Measurements from ENCODE around the gene HLCS. TPM values are rescaled to one million over a fixed set of nuclear protein-coding genes. Genes with fewer than 3 reads are reported as not detected.

HLCS gene
- total RNA-seq, 1 donor from 2014 or later = 17.1 TPM

DNA sequence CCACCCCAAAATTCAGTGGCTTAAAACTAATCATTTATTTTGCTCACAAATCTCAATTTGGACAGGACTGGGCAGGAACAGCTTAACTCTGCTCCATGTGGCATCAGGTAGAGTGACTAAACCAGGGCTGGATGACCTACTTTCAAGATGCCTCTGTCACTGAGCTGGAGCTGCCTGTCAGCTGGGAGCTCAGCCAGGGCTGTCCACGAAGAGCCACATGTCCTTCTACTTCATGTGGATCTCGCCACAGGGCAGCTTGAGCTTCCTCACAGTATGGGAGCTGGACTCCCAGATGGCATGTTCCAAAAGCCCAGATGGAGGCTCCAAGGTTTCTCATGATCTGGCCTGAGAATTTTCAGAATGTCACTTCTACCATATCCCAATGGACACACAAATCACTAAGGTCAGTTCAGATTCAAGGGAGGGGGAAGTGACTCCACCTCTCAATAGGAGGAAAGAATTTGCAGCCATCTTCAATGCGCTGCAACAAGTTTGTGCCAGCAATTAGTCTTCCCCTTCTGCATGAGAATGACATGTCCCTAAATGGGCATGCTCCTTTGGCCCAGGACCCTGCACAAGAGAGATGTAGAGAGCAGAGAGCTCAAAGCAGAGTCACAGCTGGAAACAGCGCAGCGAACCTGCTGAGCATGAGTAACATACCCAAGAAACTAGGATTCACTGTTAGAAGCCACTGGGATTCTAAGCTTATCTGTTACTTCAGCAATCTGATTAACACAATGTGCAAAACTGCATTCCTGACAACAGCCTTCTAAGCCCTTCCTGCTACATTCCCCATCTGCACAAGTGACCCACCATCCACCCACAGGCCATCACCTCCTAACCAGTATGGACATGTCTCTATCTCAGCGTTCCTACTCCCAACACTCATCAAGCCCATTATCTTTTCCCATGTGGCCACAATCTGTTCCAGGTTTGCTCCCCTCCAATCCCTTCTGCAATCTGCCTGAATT, 17.0 kb downstream of the HLCS start:
- Histone ChIP-seq H3K9me3 (peaks cover 5% of the 10 kb centered on the region), H3K4me1 (no peaks in the 10 kb centered on the region), H3K27ac (no peak overlapping the region), H3K36me3 (no peaks in the 10 kb centered on the region), H3K27me3 (ENCODE audit: low read depth) (no peaks in the 10 kb centered on the region), H3K4me3 (no peak overlapping the region)
- ATAC-seq (no peak), DNase-seq (no peak)
- intact Hi-C loops (cut with DNase I) = no loop called here
- TF ChIP-seq, protein P1, sequence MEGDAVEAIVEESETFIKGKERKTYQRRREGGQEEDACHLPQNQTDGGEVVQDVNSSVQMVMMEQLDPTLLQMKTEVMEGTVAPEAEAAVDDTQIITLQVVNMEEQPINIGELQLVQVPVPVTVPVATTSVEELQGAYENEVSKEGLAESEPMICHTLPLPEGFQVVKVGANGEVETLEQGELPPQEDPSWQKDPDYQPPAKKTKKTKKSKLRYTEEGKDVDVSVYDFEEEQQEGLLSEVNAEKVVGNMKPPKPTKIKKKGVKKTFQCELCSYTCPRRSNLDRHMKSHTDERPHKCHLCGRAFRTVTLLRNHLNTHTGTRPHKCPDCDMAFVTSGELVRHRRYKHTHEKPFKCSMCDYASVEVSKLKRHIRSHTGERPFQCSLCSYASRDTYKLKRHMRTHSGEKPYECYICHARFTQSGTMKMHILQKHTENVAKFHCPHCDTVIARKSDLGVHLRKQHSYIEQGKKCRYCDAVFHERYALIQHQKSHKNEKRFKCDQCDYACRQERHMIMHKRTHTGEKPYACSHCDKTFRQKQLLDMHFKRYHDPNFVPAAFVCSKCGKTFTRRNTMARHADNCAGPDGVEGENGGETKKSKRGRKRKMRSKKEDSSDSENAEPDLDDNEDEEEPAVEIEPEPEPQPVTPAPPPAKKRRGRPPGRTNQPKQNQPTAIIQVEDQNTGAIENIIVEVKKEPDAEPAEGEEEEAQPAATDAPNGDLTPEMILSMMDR (IDR thresholded peaks at IDR 0.05) = no peak

DNA sequence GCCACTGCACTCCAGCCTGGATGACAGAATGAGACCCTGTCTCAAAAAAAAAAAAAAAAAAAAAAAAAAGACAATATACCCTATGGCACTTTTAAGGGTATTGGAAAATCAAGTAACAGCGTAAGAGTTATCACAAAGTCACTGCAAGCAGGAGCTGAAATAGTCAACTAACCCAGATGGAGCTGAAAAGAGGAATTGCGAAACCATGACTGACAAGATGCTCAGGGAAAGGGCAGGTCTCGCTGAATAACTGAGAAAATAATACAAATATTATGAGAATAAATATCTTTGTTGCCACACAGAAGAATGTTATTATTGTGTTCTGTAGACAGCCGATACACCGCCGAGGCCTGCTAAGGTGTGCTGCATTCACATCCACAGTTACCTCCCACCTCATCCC, 17.8 kb downstream of the HLCS start:
- no peak overlapping the region for H3K4me3 ChIP-seq
- H3K9me3 ChIP-seq = peaks cover 5% of the 10 kb centered on the region
- H3K27ac ChIP-seq = no peak overlapping the region
- TF ChIP-seq, protein P1 (IDR thresholded peaks at IDR 0.05) = no peak
- no peaks in the 10 kb centered on the region for H3K36me3 ChIP-seq
- H3K4me1 ChIP-seq = no peaks in the 10 kb centered on the region
- ATAC-seq = no peak
- H3K27me3 ChIP-seq (ENCODE audit: low read depth) = no peaks in the 10 kb centered on the region
- intact Hi-C loops (cut with DNase I) = no loop called here
- no peak for DNase-seq

DNA sequence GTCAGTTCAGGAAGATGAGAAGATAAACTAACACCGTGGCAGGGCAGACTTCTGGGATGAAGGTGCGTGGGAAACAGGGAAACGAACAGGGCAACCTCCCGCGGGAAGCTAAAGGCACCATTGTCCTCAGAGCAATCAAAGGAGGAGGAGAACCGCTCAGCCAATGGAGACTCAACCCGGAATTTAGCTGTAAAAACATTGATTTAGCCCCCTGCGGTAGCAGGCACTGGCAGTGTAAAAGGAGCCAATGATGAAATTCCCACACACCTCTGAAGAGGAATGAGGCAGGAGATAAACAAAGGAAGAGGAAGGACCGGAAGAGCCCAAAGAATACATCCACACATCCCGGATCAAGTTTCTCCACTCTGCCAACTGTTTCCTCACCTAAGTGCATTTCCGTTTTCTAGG, 19.5 kb downstream of the HLCS start:
- intact Hi-C loops (cut with DNase I) = no loop called here
- no peaks in the 10 kb centered on the region for H3K36me3 ChIP-seq
- ATAC-seq (no peak), DNase-seq (no peak)
- no peaks in the 10 kb centered on the region for H3K4me1 ChIP-seq
- H3K9me3 ChIP-seq = peaks cover 5% of the 10 kb centered on the region
- TF ChIP-seq, protein P1 (IDR thresholded peaks at IDR 0.05) = no peak
- no peaks in the 10 kb centered on the region for H3K27me3 ChIP-seq (ENCODE audit: low read depth)
- H3K27ac ChIP-seq = no peak overlapping the region
- H3K4me3 ChIP-seq = no peak overlapping the region

DNA sequence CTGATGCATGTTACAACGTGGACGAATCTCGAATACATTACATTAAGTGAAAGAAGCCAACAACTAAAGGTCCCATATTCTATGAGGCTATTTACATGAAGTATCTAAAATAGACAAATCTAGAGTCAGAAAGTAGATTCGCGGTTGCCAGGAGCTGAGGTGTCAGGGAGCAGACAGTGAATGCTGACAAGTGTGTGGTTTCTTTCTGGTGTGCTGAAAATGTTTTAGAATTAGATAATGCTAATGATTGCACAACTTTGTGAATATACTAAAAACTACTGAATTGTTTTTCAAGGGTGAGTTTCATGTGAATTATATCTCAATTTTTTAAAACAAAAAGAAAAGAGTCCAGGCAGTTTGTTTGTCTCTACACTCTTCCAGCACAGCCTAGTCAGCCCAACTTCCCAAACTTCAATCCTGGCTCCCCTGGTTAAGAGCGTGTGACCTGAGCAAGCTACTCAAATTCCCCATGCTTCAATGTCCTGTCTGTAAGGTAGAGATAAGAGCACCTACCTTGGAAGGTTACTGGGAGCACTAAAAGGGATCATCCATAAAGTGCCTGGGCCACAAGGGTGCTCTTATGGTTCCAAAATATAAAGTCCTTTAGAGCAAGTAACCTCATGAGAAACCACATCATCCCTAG, 20.9 kb downstream of the HLCS start:
- H3K27me3 ChIP-seq (ENCODE audit: low read depth) = no peaks in the 10 kb centered on the region
- DNase-seq (no peak), ATAC-seq (no peak)
- H3K27ac ChIP-seq = no peak overlapping the region
- no peaks in the 10 kb centered on the region for H3K36me3 ChIP-seq
- H3K9me3 ChIP-seq = peaks cover 5% of the 10 kb centered on the region
- TF ChIP-seq, protein P1 (IDR thresholded peaks at IDR 0.05) = no peak
- no peaks in the 10 kb centered on the region for H3K4me1 ChIP-seq
- H3K4me3 ChIP-seq = no peak overlapping the region
- intact Hi-C loops (cut with DNase I) = no loop called here

DNA sequence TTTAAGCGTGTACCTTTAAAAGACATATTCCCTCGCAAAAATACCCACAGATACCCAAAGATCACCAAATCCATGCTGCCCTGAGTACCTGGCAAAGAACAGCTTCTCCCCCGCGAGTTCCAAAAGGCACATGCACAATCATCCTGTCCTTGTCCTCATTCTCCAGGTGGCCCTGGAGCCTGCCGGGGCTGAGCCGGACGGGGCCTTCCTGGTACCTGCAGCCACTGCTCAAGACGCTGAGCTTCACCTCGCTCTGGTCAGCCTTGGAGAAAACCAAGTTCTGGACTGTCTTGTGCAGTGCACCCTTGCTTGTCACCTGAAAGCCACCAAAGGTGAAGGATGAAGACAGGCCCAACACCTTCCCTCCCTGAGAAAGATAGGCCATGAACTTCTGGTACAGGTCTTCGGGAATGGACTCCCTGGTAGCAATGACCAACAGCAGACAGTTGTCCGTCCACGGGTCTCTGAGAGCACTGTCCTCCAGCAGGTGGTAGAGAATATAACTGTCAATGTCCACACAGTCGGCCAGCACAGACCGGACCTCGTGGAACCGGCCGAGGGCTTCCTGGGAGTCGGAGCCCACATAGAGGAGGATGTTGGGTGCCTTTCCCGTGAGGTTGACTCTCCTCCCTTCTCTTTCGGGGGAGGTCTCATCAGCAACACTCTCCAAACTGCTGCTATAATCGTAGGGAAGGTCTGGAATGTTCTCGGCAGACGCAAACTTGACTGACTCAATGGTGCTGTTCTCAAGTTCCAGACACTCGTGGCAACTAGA, 29.9 kb downstream of the HLCS start:
- Histone ChIP-seq H3K4me3 (no peak overlapping the region), H3K27me3 (ENCODE audit: low read depth) (no peaks in the 10 kb centered on the region), H3K9me3 (no peaks in the 10 kb centered on the region), H3K36me3 (peaks cover 28% of the 10 kb centered on the region), H3K4me1 (peaks cover 9% of the 10 kb centered on the region), H3K27ac (no peak overlapping the region)
- TF ChIP-seq, protein P1 (IDR thresholded peaks at IDR 0.05) = no peak
- intact Hi-C loops (cut with DNase I) = no loop called here
- no peak for ATAC-seq
- DNase-seq = no peak

Measured in lower lobe of right lung (tissue), 2 donors.